Adrenal gland (tissue), 5 donors: Measurements from ENCODE around the gene TFDP2.

Experiments
- CTCF ChIP-seq, 6 experiments: fragments of 450-650 bp in 4 of 6; fragments of 200-600 bp in 2 of 6; sonication (generic) in 1 of 6; IDR thresholded peaks; 1 replicate in 5 of 6; 2 replicates in 1 of 6; pipeline versions ENCODE4 v1.5.1 to v1.8.0; 2016 to 2021; ENCODE audit warnings: antibody characterized with exemption in 6 of 6, mild to moderate bottlenecking in 2 of 6, moderate library complexity in 1 of 6
- POLR2A ChIP-seq, 2 donors: fragments of 450-650 bp; IDR thresholded peaks; one replicate each; pipeline ENCODE4 v1.6.1; 2017; ENCODE audit warnings: antibody characterized with exemption in 2 of 2, mild to moderate bottlenecking in 2 of 2, moderate library complexity in 1 of 2
- donor health status: DM: no; HTN: no; CAD: no.

- TF ChIP-seq CTCF (IDR thresholded peaks at IDR 0.05): no peak
- TF ChIP-seq POLR2A (IDR thresholded peaks at IDR 0.05): no peak
Measured at GRCh38 chr3:141949972-141950371, 199.4 kb downstream of the TFDP2 start.
